Peyer's patch (tissue), 4 donors: ENCODE data around the gene GNG12.

Source experiments
- CTCF ChIP-seq, 6 experiments: fragments of 450-650 bp in 4 of 6; fragments of 200-600 bp in 2 of 6; sonication (generic) in 1 of 6; IDR thresholded peaks; one replicate each; pipeline ENCODE4 v1.5.1; 2017 to 2019; ENCODE audit warnings: antibody characterized with exemption in 6 of 6, mild to moderate bottlenecking in 3 of 6, moderate library complexity in 1 of 6
- POLR2A ChIP-seq, 2 donors: fragments of 450-650 bp; IDR thresholded peaks; one replicate each; pipeline ENCODE4 v1.5.1; 2017; ENCODE audit warnings: antibody characterized with exemption in 2 of 2, mild to moderate bottlenecking in 2 of 2, moderate library complexity in 2 of 2

GRCh38 chr1:67723126-67723525 is 110.1 kb downstream of the GNG12 start:
- no peak for TF ChIP-seq CTCF (IDR thresholded peaks at IDR 0.05)
- TF ChIP-seq POLR2A (IDR thresholded peaks at IDR 0.05): no peak
